Ecto neural progenitor cell (in vitro differentiated cells): ENCODE measurements around the gene SLK.

Source experiments
- DNase-seq: peaks from one replicate; pipeline ENCODE4 v3.0.0-alpha.2; 2018; ENCODE audit warnings: low spot score

SLK gene

GRCh38 chr10:104033401-104033930, 66.5 kb downstream of the SLK start:
- DNase-seq: peak; percentile 39

GRCh38 chr10:104033966-104034365, 67.0 kb downstream of the SLK start:
- no peak for DNase-seq

GRCh38 chr10:104034401-104035193, 67.7 kb downstream of the SLK start:
- peak; percentile 43 for DNase-seq

GRCh38 chr10:104035194-104036068, 68.5 kb downstream of the SLK start:
- peak; percentile 43 for DNase-seq

GRCh38 chr10:104036069-104036384, 69.1 kb downstream of the SLK start:
- DNase-seq: no peak

GRCh38 chr10:104036518-104037260, 69.7 kb downstream of the SLK start:
- peak; percentile 36 for DNase-seq

GRCh38 chr10:104037261-104037951, 70.5 kb downstream of the SLK start:
- peak; percentile 24 for DNase-seq

- DNase-seq: no peak
Observed at GRCh38 chr10:104038537-104038936, 71.6 kb downstream of the SLK start.

GRCh38 chr10:104038958-104039752, 72.2 kb downstream of the SLK start:
- peak; percentile 36 for DNase-seq

- DNase-seq: no peak
Observed at GRCh38 chr10:104040382-104040781, 73.4 kb downstream of the SLK start.

- peak; percentile 31 for DNase-seq
Observed at GRCh38 chr10:104040862-104041789, 74.2 kb downstream of the SLK start.

- DNase-seq: peak; percentile 32
Observed at GRCh38 chr10:104041891-104042535, 75.1 kb downstream of the SLK start.

GRCh38 chr10:104043185-104043830, 76.4 kb downstream of the SLK start:
- DNase-seq: peak; percentile 22

GRCh38 chr10:104043854-104044253, 76.9 kb downstream of the SLK start:
- DNase-seq: no peak

GRCh38 chr10:104045151-104046089, 78.5 kb downstream of the SLK start:
- peak; percentile 76 for DNase-seq

GRCh38 chr10:104046651-104047050, 79.7 kb downstream of the SLK start:
- no peak for DNase-seq

- no peak for DNase-seq
Observed at GRCh38 chr10:104049504-104050250, 82.7 kb downstream of the SLK start.
